Measurements from ENCODE around the gene EPB41L2. TPM values are rescaled to one million over a fixed set of nuclear protein-coding genes. Genes with fewer than 3 reads are reported as not detected.

The EPB41L2 gene
- total and polyA plus RNA-seq, 2 experiments from 2014 or later, result 76.2 to 91.7 TPM

DNA sequence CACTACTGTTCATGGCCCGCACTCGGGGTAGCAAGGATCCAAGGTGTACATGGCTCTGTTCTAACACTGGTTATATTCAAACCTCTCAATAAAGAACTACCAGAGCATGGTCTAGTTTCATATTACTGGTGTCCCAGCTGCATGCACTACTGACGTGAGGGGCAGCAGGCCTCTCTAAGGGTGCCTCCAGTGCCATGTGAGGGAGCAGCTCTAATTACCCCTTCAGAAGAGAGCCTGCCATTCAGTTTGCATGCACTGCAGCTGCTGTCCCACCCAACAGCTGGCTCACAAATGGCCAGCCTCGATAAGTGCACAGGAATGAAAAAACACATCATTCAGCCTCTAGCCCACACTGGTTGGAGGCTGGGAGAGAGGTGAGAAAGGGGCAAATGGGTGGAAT lies 150.6 kb downstream of the EPB41L2 start:
- ATAC-seq, result no peak
- H3K4me3 Mint-ChIP-seq, result no peak overlapping the region
- Histone ChIP-seq H3K36me3 (ENCODE audit: insufficient read depth) (no peaks in the 10 kb centered on the region), H3F3A (replicated peaks; ENCODE audit: low read depth) (no peaks in the 10 kb centered on the region), H3K9me2 (ENCODE audit: insufficient read depth) (no peaks in the 10 kb centered on the region), H3K4me1 (ENCODE audit: insufficient read depth) (no peaks in the 10 kb centered on the region), H3K4me2 (no peak overlapping the region), H3K27ac (ENCODE audit: low read depth) (no peak overlapping the region), H3K27me3 (ENCODE audit: insufficient read depth) (no peaks in the 10 kb centered on the region), H3K79me2 (replicated peaks; ENCODE audit: insufficient read depth) (no peaks in the 10 kb centered on the region; the same call in 1 of the 2 replicates), H4K20me1 (replicated peaks; ENCODE audit: insufficient read depth) (no peaks in the 10 kb centered on the region; the same call in 1 of the 2 replicates), H2AFZ (no peak overlapping the region), H3K4me3 (no peak overlapping the region)
- H3K9me3 Mint-ChIP-seq, result peaks cover 18% of the 10 kb centered on the region
- DNase-seq (ENCODE audit: low spot score), result no peak
- H3K27me3 Mint-ChIP-seq (ENCODE audit: insufficient read depth, low read depth, poor library complexity), result no peaks in the 10 kb centered on the region
- TF ChIP-seq CREB1 (CRISPR knock-in tag; IDR thresholded peaks at IDR 0.05; ENCODE audit: low read depth) (no peak), JUNB (IDR thresholded peaks at IDR 0.05; ENCODE audit: unreplicated experiment) (no peak), EZH2phosphoT487 (IDR thresholded peaks at IDR 0.05; ENCODE audit: unreplicated experiment) (no peak), ZNF114 (CRISPR knock-in tag; IDR thresholded peaks at IDR 0.05) (no peak)
- TF ChIP-seq, protein P1, sequence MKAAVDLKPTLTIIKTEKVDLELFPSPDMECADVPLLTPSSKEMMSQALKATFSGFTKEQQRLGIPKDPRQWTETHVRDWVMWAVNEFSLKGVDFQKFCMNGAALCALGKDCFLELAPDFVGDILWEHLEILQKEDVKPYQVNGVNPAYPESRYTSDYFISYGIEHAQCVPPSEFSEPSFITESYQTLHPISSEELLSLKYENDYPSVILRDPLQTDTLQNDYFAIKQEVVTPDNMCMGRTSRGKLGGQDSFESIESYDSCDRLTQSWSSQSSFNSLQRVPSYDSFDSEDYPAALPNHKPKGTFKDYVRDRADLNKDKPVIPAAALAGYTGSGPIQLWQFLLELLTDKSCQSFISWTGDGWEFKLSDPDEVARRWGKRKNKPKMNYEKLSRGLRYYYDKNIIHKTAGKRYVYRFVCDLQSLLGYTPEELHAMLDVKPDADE (IDR thresholded peaks at IDR 0.05), result no peak
- TF ChIP-seq, protein P2, sequence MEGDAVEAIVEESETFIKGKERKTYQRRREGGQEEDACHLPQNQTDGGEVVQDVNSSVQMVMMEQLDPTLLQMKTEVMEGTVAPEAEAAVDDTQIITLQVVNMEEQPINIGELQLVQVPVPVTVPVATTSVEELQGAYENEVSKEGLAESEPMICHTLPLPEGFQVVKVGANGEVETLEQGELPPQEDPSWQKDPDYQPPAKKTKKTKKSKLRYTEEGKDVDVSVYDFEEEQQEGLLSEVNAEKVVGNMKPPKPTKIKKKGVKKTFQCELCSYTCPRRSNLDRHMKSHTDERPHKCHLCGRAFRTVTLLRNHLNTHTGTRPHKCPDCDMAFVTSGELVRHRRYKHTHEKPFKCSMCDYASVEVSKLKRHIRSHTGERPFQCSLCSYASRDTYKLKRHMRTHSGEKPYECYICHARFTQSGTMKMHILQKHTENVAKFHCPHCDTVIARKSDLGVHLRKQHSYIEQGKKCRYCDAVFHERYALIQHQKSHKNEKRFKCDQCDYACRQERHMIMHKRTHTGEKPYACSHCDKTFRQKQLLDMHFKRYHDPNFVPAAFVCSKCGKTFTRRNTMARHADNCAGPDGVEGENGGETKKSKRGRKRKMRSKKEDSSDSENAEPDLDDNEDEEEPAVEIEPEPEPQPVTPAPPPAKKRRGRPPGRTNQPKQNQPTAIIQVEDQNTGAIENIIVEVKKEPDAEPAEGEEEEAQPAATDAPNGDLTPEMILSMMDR (conservative IDR thresholded peaks at IDR 0.05; ENCODE audit: low read depth in 2 of 2), result no peak
- peaks cover 15% of the 10 kb centered on the region for H3K4me1 Mint-ChIP-seq
- no peak overlapping the region for H3K27ac Mint-ChIP-seq
- H3K36me3 Mint-ChIP-seq (ENCODE audit: low read depth), result peaks cover 22% of the 10 kb centered on the region; the same call in 2 of the 3 replicates

GRCh38 chr6:130908958-130909357 lies 154.1 kb downstream of the EPB41L2 start:
- Histone ChIP-seq H3K4me1 (ENCODE audit: insufficient read depth) (peaks cover 7% of the 10 kb centered on the region; the same call in 1 of the 2 replicates), H3K4me2 (no peak overlapping the region), H3K36me3 (ENCODE audit: insufficient read depth) (no peaks in the 10 kb centered on the region), H3K79me2 (replicated peaks; ENCODE audit: insufficient read depth) (no peaks in the 10 kb centered on the region; the same call in 1 of the 2 replicates), H3F3A (replicated peaks; ENCODE audit: low read depth) (no peaks in the 10 kb centered on the region), H3K27me3 (ENCODE audit: insufficient read depth) (no peaks in the 10 kb centered on the region), H3K4me3 (no peak overlapping the region), H3K27ac (ENCODE audit: low read depth) (no peak overlapping the region), H4K20me1 (replicated peaks; ENCODE audit: insufficient read depth) (no peaks in the 10 kb centered on the region), H3K9me2 (ENCODE audit: insufficient read depth) (no peaks in the 10 kb centered on the region), H2AFZ (no peak overlapping the region)
- H3K27me3 Mint-ChIP-seq (ENCODE audit: insufficient read depth, low read depth, poor library complexity), result no peaks in the 10 kb centered on the region
- DNase-seq (ENCODE audit: low spot score), result no peak
- H3K9me3 Mint-ChIP-seq, result peaks cover 12% of the 10 kb centered on the region; the same call in 2 of the 3 replicates
- H3K27ac Mint-ChIP-seq, result no peak overlapping the region
- TF ChIP-seq, protein P2 (conservative IDR thresholded peaks at IDR 0.05; ENCODE audit: low read depth in 2 of 2), result no peak
- TF ChIP-seq STAT1 (IDR thresholded peaks at IDR 0.05; ENCODE audit: unreplicated experiment), result no peak
- H3K36me3 Mint-ChIP-seq (ENCODE audit: low read depth), result peaks cover 13% of the 10 kb centered on the region; the same call in 2 of the 3 replicates
- H3K4me1 Mint-ChIP-seq, result peaks cover 18% of the 10 kb centered on the region
- H3K4me3 Mint-ChIP-seq, result no peak overlapping the region
- no peak for ATAC-seq

All from GM23338 (cell line).